PFSK-1 (cell line): ENCODE measurements around the gene MFN2.

ENCODE experiments used
- FOXP2 ChIP-seq: optimal IDR thresholded peaks from 2 replicates; pipeline ENCODE3; 2011; ENCODE audit warnings: borderline replicate concordance, control low read depth, inconsistent platforms; ENCODE audit not compliant: insufficient read depth; ENCODE audit errors: extremely low read length, extremely low read depth
- POLR2AphosphoS5 ChIP-seq: IDR thresholded peaks from 2 replicates; pipeline ENCODE4 v1.6.1; 2012; ENCODE audit warnings: low read depth, mild to moderate bottlenecking, control low read depth, low read length, moderate library complexity
- REST ChIP-seq, 2 experiments: IDR thresholded peaks; 2 replicates each; pipeline versions ENCODE4 v1.6.1 to v1.8.0; 2011 to 2012; ENCODE audit warnings: low read depth in 2 of 2, low read length in 2 of 2, control low read depth in 1 of 2, inconsistent platforms in 1 of 2, mild to moderate bottlenecking in 1 of 2, moderate library complexity in 1 of 2; ENCODE audit not compliant: insufficient read depth in 1 of 2
- SIN3A ChIP-seq: IDR thresholded peaks from 2 replicates; pipeline ENCODE4 v1.6.1; 2012; ENCODE audit warnings: mild to moderate bottlenecking, low read length, moderate library complexity, borderline replicate concordance; ENCODE audit not compliant: insufficient read depth

- no peak for TF ChIP-seq POLR2AphosphoS5
- TF ChIP-seq SIN3A, result no peak
- TF ChIP-seq FOXP2, result no peak
- TF ChIP-seq REST (IDR thresholded peaks at IDR 0.05; ENCODE audit: insufficient read depth in 1 of 2, low read depth in 2 of 2, low read length in 2 of 2), result no peak
These were observed 1.9 kb upstream of the MFN2 start for GRCh38 chr1:11978301-11978700.
